Activated T-helper 17 cell treated with anti-CD3 and anti-CD28 coated beads, Interleukin-2, amount 50 U/mL, for 72 hours (primary cell): ENCODE data around the gene STXBP3. TPM values are rescaled to one million over a fixed set of nuclear protein-coding genes. Genes with fewer than 3 reads are reported as not detected.

Experiments
- ATAC-seq: fragments of 150-1000 bp; cut with Tn5 transposase; replicated peaks from 2 replicates; pipeline ENCODE4 v1.10.0; 2021; ENCODE audit warnings: mild to moderate bottlenecking, moderate library complexity
- H3K27ac Mint-ChIP-seq: one replicate; pipeline ENCODE4 v1.8.0; 2022; ENCODE audit warnings: mixed read lengths
- H3K27me3 Mint-ChIP-seq: one replicate; pipeline ENCODE4 v1.8.0; 2022; ENCODE audit warnings: mixed read lengths
- H3K36me3 Mint-ChIP-seq: one replicate; pipeline ENCODE4 v1.8.0; 2022; ENCODE audit warnings: low read depth, mild to moderate bottlenecking, mixed read lengths
- H3K4me1 Mint-ChIP-seq: one replicate; pipeline ENCODE4 v1.8.0; 2022; ENCODE audit warnings: mixed read lengths
- H3K4me3 Mint-ChIP-seq: one replicate; pipeline ENCODE4 v1.8.0; 2022; ENCODE audit warnings: mild to moderate bottlenecking, mixed read lengths
- H3K9me3 Mint-ChIP-seq: one replicate; pipeline ENCODE4 v1.8.0; 2022; ENCODE audit warnings: mixed read lengths
- total RNA-seq, 2 donors: library from RNA; stranded (reverse); gene quantifications; one replicate each; pipeline ENCODE4 v1.2.3, GENCODE V29; 2022

Gene STXBP3
- total RNA-seq, 2 donors from 2014 or later = 41.0 to 52.3 TPM

GRCh38 chr1:108801101-108801500 lies 54.6 kb downstream of the STXBP3 start:
- no peaks in the 10 kb centered on the region for H3K9me3 Mint-ChIP-seq
- no peaks in the 10 kb centered on the region for H3K27me3 Mint-ChIP-seq
- no peaks in the 10 kb centered on the region for H3K4me1 Mint-ChIP-seq
- H3K36me3 Mint-ChIP-seq = peaks cover 93% of the 10 kb centered on the region
- H3K4me3 Mint-ChIP-seq = no peak overlapping the region
- no peak for ATAC-seq
- H3K27ac Mint-ChIP-seq = peak overlapping the region; percentile 42

- no peaks in the 10 kb centered on the region for H3K9me3 Mint-ChIP-seq
Measured at GRCh38 chr1:108803548-108803947, 57.1 kb downstream of the STXBP3 start.

GRCh38 chr1:108808438-108808837 lies 62.0 kb downstream of the STXBP3 start:
- H3K27me3 Mint-ChIP-seq = no peaks in the 10 kb centered on the region
- no peak overlapping the region for H3K27ac Mint-ChIP-seq
- no peaks in the 10 kb centered on the region for H3K9me3 Mint-ChIP-seq
- H3K36me3 Mint-ChIP-seq = peaks cover 75% of the 10 kb centered on the region
- H3K4me1 Mint-ChIP-seq = no peaks in the 10 kb centered on the region
- ATAC-seq = no peak
- no peak overlapping the region for H3K4me3 Mint-ChIP-seq

More at GRCh38 chr1:108803548-108803947, 57.1 kb downstream of the STXBP3 start:
- H3K4me3 Mint-ChIP-seq = no peak overlapping the region
- no peak for ATAC-seq
- peak overlapping the region; percentile 37 for H3K27ac Mint-ChIP-seq
- H3K4me1 Mint-ChIP-seq = no peaks in the 10 kb centered on the region
- H3K27me3 Mint-ChIP-seq = no peaks in the 10 kb centered on the region
- peaks cover 94% of the 10 kb centered on the region for H3K36me3 Mint-ChIP-seq

GRCh38 chr1:108811611-108812010 lies 65.1 kb downstream of the STXBP3 start:
- H3K4me3 Mint-ChIP-seq = no peak overlapping the region
- no peaks in the 10 kb centered on the region for H3K4me1 Mint-ChIP-seq
- H3K36me3 Mint-ChIP-seq = peaks cover 47% of the 10 kb centered on the region
- no peaks in the 10 kb centered on the region for H3K9me3 Mint-ChIP-seq
- no peaks in the 10 kb centered on the region for H3K27me3 Mint-ChIP-seq
- no peak overlapping the region for H3K27ac Mint-ChIP-seq
- no peak for ATAC-seq

- ATAC-seq = no peak
- Mint-ChIP-seq H3K4me1 (no peaks in the 10 kb centered on the region), H3K36me3 (peaks cover 30% of the 10 kb centered on the region), H3K27me3 (no peaks in the 10 kb centered on the region), H3K4me3 (no peak overlapping the region), H3K9me3 (no peaks in the 10 kb centered on the region), H3K27ac (no peak overlapping the region)
Measured at GRCh38 chr1:108813326-108813725, 66.9 kb downstream of the STXBP3 start.

- no peaks in the 10 kb centered on the region for H3K27me3 Mint-ChIP-seq
- no peak overlapping the region for H3K27ac Mint-ChIP-seq
- peaks cover 18% of the 10 kb centered on the region for H3K36me3 Mint-ChIP-seq
- no peaks in the 10 kb centered on the region for H3K4me1 Mint-ChIP-seq
- no peaks in the 10 kb centered on the region for H3K9me3 Mint-ChIP-seq
- no peak overlapping the region for H3K4me3 Mint-ChIP-seq
- ATAC-seq = no peak
Measured at GRCh38 chr1:108814343-108815125, 68.1 kb downstream of the STXBP3 start.

- ATAC-seq = no peak
- no peak overlapping the region for H3K27ac Mint-ChIP-seq
- peaks cover 8% of the 10 kb centered on the region for H3K36me3 Mint-ChIP-seq
- no peaks in the 10 kb centered on the region for H3K27me3 Mint-ChIP-seq
- H3K4me3 Mint-ChIP-seq = no peak overlapping the region
- H3K4me1 Mint-ChIP-seq = no peaks in the 10 kb centered on the region
- H3K9me3 Mint-ChIP-seq = no peaks in the 10 kb centered on the region
Measured at GRCh38 chr1:108815566-108815965, 69.1 kb downstream of the STXBP3 start.

GRCh38 chr1:108816049-108816893 lies 69.8 kb downstream of the STXBP3 start:
- Mint-ChIP-seq H3K27me3 (no peaks in the 10 kb centered on the region), H3K4me3 (no peak overlapping the region), H3K27ac (no peak overlapping the region), H3K4me1 (no peaks in the 10 kb centered on the region), H3K36me3 (peaks cover 7% of the 10 kb centered on the region), H3K9me3 (no peaks in the 10 kb centered on the region)
- ATAC-seq = no peak

GRCh38 chr1:108817016-108817415 lies 70.5 kb downstream of the STXBP3 start:
- Mint-ChIP-seq H3K4me1 (no peaks in the 10 kb centered on the region), H3K27me3 (peaks cover under 1% of the 10 kb centered on the region), H3K4me3 (no peak overlapping the region), H3K27ac (no peak overlapping the region), H3K36me3 (no peaks in the 10 kb centered on the region), H3K9me3 (no peaks in the 10 kb centered on the region)
- ATAC-seq = peak; percentile 23

- H3K27ac Mint-ChIP-seq = no peak overlapping the region
- no peaks in the 10 kb centered on the region for H3K4me1 Mint-ChIP-seq
Measured at GRCh38 chr1:108817811-108818210, 71.3 kb downstream of the STXBP3 start.

GRCh38 chr1:108819878-108820277 lies 73.4 kb downstream of the STXBP3 start:
- Mint-ChIP-seq H3K4me3 (no peak overlapping the region), H3K9me3 (no peaks in the 10 kb centered on the region), H3K27ac (no peak overlapping the region), H3K27me3 (peaks cover 3% of the 10 kb centered on the region), H3K4me1 (no peaks in the 10 kb centered on the region), H3K36me3 (no peaks in the 10 kb centered on the region)
- no peak for ATAC-seq

More at GRCh38 chr1:108817811-108818210, 71.3 kb downstream of the STXBP3 start:
- Mint-ChIP-seq H3K4me3 (no peak overlapping the region), H3K36me3 (no peaks in the 10 kb centered on the region), H3K9me3 (no peaks in the 10 kb centered on the region), H3K27me3 (peaks cover 3% of the 10 kb centered on the region)
- ATAC-seq = no peak

GRCh38 chr1:108823632-108824031 lies 77.2 kb downstream of the STXBP3 start:
- peaks cover 3% of the 10 kb centered on the region for H3K27me3 Mint-ChIP-seq
- no peaks in the 10 kb centered on the region for H3K36me3 Mint-ChIP-seq
- no peak for ATAC-seq
- H3K9me3 Mint-ChIP-seq = no peaks in the 10 kb centered on the region
- no peak overlapping the region for H3K4me3 Mint-ChIP-seq
- H3K27ac Mint-ChIP-seq = no peak overlapping the region
- H3K4me1 Mint-ChIP-seq = no peaks in the 10 kb centered on the region

- Mint-ChIP-seq H3K27me3 (peaks cover 3% of the 10 kb centered on the region), H3K4me3 (no peak overlapping the region), H3K9me3 (no peaks in the 10 kb centered on the region), H3K4me1 (no peaks in the 10 kb centered on the region), H3K27ac (no peak overlapping the region), H3K36me3 (no peaks in the 10 kb centered on the region)
- ATAC-seq = no peak
Measured at GRCh38 chr1:108824051-108824450, 77.6 kb downstream of the STXBP3 start.

- Mint-ChIP-seq H3K9me3 (no peaks in the 10 kb centered on the region), H3K36me3 (no peaks in the 10 kb centered on the region), H3K27me3 (peaks cover 3% of the 10 kb centered on the region), H3K4me3 (no peak overlapping the region), H3K27ac (no peak overlapping the region), H3K4me1 (no peaks in the 10 kb centered on the region)
- no peak for ATAC-seq
Measured at GRCh38 chr1:108826081-108826635, 79.7 kb downstream of the STXBP3 start.
